ENCODE results near the gene CT47A1.

DNA sequence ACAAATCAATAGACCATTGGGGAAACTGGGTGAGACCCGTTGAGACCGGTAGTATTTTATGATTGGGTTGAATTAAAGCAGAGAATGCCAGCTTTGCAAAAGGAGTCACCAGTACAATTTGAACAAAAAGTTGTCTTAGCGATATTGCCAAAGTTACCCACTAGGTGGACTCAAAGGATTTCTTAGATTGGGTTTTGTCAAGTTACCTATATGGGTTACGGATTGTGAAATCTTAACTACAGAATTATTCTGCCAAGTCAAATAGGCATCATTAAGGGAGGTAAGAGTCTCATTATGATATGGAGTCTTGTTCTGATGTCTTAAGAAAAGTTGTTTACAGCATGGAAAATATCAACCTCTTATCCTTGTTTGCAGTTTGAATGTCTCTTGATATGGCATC is 15.0 kb upstream of the CT47A1 start:
- TF ChIP-seq, protein P1, sequence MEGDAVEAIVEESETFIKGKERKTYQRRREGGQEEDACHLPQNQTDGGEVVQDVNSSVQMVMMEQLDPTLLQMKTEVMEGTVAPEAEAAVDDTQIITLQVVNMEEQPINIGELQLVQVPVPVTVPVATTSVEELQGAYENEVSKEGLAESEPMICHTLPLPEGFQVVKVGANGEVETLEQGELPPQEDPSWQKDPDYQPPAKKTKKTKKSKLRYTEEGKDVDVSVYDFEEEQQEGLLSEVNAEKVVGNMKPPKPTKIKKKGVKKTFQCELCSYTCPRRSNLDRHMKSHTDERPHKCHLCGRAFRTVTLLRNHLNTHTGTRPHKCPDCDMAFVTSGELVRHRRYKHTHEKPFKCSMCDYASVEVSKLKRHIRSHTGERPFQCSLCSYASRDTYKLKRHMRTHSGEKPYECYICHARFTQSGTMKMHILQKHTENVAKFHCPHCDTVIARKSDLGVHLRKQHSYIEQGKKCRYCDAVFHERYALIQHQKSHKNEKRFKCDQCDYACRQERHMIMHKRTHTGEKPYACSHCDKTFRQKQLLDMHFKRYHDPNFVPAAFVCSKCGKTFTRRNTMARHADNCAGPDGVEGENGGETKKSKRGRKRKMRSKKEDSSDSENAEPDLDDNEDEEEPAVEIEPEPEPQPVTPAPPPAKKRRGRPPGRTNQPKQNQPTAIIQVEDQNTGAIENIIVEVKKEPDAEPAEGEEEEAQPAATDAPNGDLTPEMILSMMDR (IDR thresholded peaks at IDR 0.05; ENCODE audit: low read depth, low read length, poor library complexity, severe bottlenecking): peak; percentile 38
- no peak for TF ChIP-seq EZH2phosphoT487 (IDR thresholded peaks at IDR 0.05; ENCODE audit: borderline replicate concordance, low read length)

All from DOHH2 (cell line).